GF-D8 (cell line): ENCODE measurements around the gene TBCK.
"Not testable (repeated sequence)": the region's sequence is repeated elsewhere in the genome, so short reads cannot be mapped to it uniquely, and the experiment has no call there.

Experiments used
- DNase-seq: peaks from one replicate; lab custom pipeline; 2025; lab: John Stamatoyannopoulos, UW

Gene TBCK

DNA sequence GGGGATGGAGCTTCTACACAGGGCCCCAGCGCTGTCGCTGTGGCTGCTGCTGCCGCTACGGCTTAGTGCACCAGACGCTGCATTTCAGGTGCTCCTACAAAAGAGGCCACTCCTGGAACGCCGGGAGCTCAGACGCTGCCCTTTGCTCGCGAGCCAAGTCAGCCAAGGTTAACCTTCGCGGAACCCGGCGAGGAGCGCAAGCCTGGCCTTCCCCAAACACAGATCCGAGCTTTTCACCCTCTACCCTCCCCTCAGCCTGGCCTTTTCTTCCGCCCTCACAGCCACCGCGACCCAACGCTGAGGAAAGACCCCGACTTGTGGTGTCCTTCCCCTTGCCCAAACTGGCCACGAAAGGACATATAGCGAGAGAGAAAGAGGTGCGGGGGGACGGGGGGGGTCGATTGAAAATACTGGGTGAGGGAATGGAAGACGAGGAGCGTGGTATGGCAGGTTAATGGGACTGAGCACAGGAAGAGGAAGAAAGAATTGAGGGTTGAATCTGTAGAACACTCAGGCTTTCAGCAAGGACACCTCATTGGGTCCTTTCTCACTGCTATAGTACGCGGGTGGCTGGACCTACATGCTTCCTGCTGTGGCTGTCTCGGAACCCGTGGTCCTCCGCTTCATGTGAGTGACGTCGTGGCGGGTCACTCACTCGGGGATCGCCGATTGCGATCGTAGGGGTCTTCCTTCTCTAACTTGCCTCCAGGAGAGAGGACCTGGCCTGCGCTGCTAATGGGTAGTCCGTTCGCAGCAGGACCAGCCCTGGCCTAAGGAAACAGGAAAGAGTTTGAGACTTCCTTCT lies at the start of gene TBCK, which contains the start of gene AIMP1:
Gene TBCK, minus strand, starts transcription at position 242 of the 805 bp plus-strand sequence. CDS start 7,249 bp downstream, outside the sequence.
Gene AIMP1, plus strand, starts transcription at position 583 of the 805 bp plus-strand sequence. CDS start 8,460 bp downstream, outside the sequence.
- peak; percentile 80 for DNase-seq

DNA sequence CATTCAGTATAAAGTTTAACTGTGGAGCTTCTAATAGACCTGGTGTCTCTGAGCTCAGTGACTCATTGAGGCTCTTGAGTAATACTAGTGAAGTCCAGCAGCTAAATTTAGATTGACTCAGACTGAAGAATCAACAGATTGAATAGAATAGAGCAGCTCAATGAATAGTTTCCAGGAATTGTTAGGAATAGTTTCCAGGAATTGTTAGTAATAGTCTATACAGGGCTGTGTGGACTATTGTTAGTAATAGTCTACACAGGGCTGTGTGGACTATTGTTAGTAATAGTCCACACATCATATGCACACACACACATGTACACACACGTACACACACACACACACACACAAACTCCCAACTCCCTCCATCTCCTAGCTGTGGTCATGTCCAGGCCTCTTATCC lies 49.6 kb upstream of the TBCK start:
- DNase-seq = no peak

DNA sequence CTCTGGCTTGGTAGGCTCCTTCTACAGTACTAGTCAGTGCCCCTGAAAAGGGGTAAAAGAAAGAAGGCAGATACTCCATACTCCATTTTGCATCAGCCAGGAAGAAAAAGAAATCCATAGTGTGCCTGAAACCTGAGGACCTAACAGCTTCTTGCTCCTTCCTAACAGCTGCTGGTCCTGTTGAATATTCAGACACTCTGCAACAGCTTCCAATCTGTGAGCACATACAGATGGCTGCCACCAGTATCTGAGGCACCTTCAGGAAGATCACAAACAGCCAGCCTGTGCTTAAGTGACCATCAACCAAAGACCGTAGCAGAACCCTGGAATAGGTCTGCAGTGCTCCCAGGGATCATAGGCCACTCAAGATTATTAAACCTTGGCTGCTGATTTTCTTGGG lies 48.3 kb upstream of the TBCK start:
- DNase-seq = no peak

DNA sequence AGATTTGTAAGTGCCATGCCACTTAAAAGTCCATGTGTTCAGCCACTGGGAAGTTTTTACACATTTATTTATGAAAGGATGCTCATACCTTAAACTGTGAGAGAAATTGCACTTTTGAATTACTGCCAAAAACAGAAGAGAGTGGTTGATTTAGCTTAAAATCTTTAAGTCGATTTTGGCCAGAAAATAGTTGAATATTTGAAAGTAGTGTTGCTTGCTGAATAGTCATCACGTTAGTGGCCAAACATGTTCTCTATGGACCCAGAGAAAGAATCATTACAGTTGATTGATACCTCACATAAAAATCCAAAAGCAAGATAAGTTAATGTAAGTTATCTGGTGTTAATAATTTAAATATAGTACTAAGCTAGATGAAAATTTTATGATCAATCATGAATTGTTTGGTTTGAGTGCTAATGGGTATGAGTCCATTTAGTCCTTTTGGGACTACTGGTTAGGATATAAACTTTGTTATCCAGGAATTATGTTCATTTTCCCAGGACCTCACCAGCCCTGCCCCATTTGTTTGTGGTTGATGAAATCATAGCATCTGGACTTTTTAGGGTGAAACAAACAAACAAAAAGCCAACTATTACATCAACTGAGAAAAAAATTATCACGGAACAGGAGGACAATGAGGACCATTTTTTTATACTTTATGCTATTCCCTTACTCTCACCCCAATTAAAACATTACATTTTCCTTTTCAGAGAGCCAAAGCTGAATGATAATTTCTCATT lies 46.2 kb upstream of the TBCK start:
- DNase-seq = no peak

DNA sequence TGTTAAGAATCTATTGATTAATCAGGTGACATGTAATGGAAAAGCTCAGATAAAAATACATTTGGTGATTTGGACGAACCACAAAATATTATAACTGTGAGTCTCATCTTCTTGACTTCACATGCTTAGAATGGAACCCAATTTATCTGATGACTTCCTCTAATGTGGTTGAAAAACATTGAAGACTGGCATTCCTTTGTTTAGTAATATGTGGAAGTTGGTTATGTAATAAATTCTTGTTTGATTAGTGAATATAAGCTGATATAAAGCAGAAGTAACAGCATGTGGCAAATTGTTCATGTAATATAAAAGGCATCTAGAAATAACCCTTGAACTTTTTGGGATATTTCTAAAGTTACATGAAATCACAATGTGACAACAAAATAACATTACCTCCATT lies 42.9 kb upstream of the TBCK start:
- peak; percentile 14 for DNase-seq

DNA sequence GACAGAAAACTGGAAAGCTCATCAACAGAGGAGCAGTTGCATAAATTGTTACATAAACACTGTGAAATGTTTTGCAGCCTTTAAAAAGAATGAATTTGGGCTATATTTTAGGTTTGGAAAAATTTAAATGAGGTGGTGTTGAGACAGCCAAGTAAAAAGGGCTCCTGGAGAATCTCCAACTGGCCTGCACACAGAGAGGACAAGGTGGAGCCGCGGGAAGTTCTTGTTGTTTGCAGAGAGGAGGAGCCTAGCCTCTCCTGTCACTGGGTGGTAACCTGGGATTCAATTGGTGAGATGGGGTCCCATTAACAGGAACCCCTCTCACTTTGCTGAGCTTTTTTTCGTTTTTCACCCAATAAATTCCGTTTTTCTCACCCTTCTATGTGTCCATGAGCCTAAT lies 39.2 kb upstream of the TBCK start:
- no peak for DNase-seq

DNA sequence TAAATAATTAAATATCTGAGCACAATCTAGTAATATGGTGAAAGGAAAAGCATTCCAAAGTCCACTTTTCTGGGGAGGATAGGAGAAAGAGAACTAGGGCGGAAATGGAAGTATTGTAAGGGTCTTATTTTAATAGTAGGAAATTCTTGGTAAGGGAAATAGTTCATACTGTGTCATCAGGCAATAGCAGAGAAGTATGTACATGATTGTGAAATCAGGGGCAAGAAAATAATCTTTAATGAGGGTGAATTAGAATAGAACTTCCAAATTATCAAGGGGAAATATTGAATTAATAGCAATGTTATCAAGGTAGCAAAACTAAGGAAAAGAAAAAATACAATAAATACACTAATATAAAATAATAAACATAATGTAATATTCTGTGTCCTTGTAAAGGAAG lies 37.8 kb upstream of the TBCK start:
- DNase-seq = no peak

DNA sequence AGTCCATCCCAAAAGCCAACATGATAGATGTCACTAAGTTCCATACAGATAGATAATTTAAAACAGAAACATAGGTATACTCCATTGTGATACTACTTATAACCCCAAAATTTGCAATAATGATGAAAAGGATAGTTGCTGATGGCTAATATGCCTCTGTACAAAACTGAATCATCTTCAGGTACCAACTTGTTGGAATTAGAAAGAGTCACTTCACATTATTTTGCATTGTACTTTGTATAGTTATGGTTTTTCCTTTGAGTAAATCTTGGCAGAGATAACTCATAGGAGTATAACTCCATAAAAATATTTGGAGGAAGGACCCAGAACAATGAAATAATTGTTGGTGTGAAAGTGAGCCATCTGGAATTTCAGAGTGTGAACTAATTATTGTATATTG lies 35.0 kb upstream of the TBCK start:
- DNase-seq = no peak

DNA sequence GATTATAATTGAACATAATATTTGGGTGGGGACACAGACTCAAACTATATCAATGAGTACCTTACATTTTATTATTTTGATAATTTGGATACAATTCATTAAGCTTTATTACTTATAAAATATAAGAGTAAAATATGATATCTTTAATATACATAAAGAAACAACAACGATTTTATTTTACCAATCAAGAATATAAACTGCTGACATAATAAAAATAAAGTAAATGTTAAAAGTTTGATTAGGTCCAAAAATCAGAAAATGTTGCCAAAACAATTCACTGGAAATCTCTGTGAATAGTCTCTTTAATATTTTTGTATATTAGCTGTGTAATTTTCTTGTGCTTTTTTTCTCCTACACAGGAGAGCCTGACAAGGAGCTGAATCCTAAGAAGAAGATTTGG lies 31.2 kb upstream of the TBCK start:
- DNase-seq = no peak

DNA sequence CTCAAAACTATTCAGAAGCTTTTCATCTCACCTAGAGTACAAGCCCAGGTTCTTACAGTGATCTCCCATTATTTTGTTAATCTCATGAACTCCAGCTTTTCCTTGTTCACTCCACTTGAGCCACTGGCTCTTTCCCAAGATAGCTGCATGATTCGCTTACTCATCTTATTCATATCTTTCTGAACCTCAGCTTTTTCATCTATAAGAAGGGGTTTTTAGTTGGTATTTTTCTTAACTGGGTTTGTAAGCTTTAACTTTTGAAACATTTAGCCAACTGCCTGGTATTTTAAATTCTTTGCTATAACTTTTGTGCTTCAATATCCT lies 28.6 kb upstream of the TBCK start:
- DNase-seq = no peak

DNA sequence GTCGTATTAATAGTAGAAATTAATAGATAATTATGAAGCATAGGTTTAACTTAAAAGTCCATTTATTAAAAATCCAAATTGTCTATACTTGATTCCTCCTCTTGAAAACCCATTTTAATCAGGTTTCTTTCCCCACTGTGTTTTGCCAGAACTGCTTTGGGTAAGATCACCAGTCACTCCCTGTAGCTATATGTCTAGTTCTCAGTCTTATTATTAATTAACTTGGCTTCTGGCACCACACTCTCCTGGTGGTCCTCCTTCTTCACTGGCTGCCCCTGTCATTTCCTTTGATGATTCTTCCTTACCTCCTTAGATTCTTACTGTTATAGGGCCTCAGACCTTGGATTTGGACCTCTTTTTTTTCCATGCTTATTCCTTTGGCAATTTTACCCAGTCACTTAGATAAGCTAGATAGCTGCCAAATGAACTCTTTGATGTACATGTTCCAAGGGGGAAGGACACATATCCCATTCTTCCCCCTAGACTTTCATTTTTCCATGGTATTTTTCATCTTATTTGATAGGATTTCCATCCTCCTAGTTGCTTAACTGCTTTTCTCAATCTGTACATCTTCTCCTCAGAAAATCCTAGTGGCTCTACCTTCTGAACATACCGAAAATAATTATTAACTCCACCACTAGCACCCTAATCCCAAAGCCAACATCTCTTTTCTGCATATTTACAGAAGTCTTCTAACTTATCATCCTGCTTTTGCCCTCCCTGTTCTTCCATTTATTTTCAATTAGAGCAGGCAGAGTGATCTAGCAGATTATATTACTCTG lies 28.0 kb upstream of the TBCK start:
- DNase-seq = no peak

DNA sequence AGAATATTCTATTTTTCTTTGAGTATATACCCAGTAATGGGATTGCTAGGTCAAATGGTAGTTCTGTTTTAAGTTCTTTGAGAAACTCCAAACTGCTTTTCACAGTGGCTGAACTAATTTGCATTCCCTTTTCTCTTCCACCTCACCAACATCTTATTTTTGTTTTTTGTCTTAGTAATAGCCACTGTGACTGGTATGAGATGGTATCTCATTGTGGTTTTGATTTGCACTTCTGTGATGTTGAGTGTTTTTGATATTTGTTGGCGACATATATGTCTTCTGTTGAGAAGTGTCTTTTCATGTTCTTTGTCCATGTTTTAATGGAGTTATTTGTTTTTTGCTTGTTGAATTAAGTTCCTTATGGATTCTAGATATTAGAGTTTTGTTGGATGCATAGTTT lies 24.8 kb upstream of the TBCK start:
- DNase-seq = no peak

DNA sequence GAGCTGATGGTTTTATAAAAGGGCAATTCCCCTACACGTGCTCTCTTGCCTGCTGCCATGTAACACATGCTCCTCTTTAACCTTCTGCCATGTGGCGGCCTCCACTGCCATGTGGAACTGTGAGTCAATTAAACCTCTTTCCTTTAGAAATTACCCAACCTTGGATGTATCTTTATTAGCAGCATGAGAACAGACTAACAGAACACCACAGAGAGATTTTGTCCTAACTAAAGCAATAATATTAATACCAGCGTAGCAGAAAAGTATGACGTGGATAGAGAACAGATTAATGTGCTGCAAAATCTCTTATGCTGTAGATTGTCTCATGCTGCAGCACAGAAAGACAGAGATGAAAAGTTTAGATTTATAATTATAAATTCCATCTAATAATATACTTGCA lies 23.4 kb upstream of the TBCK start:
- DNase-seq = no peak

DNA sequence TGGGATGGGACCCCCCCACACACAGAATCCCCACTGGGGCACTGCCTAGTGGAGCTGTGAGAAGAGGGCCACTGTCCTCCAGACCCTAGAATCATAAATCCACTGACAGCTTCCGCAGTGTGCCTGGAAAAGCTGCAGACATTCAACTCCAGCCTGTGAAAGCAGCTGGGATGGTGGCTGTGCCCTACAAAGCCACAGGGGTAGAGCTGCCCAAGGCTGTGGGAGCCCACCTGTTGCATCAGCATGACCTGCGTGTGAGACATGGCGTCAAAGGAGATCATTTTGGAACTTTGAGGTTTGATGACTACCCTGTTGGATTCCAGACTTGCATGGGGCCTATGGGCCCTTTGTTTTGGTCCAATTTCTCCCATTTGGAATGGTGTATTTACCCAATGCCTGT lies 22.7 kb upstream of the TBCK start:
- DNase-seq = no peak

DNA sequence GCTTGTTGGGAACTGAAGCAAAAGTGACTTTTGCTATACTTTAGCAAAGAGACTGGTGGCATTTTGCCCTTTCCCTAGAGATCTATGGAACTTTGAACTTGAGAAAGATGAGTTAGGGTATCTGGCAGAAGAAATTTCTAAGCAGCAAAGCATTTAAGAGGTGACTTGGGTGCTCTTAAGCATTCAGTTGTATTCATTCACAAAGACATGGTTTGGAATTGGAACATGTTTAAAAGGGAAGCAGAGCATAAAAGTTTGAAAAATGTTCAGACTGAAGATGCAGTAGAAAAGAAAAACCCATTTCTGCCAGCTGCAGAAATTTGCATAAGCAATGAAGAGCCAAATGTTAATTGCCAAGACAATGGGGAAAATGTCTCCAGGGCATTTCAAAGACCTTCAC lies 21.9 kb upstream of the TBCK start:
- no peak for DNase-seq

DNA sequence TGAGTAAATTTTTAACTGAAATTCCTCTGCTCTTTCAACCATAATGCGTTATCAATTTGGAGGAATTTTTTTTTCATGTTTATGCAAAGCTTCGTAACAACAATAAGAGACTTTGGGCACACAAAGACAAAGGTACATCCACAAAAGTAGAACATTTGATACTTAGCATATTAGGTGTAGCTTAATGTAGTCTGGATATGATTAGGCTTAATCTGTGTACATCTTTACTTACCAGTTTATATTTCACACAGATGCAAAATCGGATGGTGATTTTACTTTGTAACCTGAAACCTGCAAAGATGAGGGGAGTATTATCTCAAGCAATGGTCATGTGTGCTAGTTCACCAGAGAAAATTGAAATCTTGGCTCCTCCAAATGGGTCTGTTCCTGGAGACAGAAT lies 20.6 kb upstream of the TBCK start:
- no peak for DNase-seq

DNA sequence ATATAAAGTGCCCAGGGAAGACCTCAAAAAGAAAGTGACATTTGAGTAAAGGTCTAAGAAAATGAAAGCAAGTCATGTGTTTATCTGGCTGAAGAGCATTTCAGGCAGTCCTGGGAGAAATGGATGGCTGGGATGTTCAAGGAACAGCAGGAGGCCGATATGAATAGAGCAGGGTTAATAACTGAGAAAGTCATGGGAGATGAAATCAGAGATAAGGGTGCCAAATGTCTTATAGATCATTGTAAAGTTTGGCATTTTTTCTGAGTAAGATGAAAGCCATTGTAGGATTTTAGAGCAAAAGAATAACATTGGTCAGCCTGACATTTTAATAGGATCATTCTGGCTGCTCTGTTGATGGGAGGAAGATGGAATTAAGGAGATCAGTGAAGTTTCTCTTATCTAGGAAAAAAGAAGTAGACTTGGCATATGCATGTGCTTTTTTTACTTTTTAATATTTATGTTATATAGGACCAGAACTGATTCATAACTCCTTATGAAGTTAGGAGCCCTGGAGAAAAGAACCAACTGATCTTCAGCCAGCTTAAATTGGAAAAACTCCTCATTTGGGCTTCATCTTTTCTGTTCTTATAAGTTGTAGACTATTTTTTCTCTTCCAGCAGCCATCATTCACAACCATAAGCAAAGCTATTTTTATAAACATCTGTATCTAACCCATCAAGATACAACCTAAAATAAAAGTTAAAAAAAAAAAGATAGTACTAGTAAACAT lies 18.9 kb upstream of the TBCK start:
- DNase-seq = no peak

DNA sequence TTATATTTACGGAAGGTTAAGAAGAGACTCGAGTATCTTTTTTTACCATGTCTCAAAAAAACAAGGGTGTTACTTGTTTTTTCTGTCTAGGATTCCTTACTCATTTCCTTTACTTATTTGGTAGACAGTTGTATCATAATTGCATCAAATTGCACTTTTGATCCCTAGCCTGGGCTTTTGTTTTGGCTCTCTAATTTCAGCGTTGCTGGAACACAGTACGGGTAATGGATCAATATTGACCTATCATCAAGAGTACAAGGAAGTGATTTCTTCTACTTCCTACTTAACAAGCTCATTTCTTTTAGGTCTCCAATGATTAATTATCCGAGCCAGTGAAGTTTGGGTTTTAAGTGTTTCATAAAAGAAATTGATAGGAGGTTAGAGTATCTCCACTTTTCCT lies 17.2 kb upstream of the TBCK start:
- DNase-seq = no peak

DNA sequence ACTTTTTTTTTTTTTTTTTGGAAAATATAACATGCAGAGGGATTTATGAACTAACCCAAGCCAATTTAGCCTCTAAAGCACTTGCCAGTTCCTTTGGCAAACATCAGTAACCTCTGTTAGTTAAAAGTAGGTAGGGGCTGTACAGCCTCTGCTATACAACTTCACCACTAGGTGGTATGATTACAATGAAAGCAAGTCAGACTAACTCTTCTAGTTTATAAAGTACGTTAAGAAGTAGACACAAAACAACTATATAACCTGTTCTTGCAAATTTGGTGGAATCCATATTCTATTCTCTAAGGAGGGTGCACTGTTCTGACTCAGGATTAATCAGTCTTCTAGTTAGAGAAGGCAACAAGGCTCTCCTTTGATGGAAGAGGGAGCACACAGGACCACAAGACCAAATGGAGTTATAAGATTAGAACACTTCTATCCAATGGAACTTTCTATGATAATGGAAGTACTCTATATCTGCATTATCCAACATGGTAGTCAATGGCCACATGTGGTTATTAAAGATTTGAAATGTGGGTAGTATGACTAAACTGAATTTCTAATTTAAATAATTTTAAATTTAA lies 13.1 kb upstream of the TBCK start:
- no peak for DNase-seq

DNA sequence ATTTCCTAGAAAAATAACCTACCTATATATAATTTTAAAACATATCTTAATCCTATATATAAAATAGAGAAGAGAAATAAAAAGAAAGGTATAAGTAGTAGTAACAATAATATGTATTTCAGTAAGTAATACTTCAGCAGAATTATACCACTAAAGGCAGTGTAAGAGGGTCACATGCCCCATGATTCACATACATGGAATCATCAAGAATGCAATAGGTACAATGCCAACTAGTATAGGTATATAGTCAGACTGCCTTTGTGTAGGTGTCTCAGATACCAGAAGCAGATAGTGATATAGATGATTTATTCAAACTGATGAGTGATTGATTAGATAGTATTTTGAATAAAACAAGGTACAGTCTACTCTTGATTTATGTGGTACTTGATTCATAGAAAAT lies 9.8 kb upstream of the TBCK start:
- no peak for DNase-seq

DNA sequence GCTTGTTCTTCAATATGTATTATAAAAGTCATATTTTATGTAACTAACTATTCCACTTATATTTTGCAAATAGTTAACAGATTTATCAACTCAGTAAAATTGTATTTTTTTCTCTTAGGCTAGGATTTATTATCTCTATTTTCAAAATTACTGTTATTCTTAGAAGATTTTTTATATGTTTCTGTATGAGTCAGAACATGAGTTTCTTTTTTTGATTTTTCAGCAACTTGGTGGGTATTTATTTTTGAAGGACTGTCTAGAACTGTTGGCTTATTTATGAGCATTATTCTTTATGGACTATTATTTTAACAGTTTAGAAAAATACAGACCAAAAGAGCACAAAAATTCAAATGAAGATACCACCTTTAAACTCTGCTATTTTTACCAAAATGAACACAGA lies 7.1 kb upstream of the TBCK start:
- no peak for DNase-seq

DNA sequence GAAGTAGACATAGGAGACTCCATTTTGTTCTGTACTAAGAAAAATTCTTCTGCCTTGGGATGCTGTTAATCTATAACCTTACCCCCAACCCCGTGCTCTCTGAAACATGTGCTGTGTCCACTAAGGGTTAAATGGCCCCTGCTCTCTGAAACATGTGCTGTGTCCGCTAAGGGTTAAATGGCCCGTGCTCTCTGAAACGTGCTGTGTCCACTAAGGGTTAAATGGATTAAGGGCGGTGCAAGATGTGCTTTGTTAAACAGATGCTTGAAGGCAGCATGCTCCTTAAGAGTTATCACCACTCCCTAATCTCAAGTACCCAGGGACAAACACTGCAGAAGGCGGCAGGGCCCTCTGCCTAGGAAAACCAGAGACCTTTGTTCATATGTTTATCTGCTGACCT lies 5.8 kb upstream of the TBCK start:
- not testable (repeated sequence) for DNase-seq
